A673 (cell line): ENCODE measurements around the gene RGS6.

Source experiments
- CTCF ChIP-seq: fragments of 300-800, 200-600 bp; sonication (generic); conservative IDR thresholded peaks from 2 replicates; pipeline ENCODE4 v1.5.1; 2017; ENCODE audit warnings: low read depth, mild to moderate bottlenecking, antibody characterized with exemption, low read length, moderate library complexity, mixed read lengths
- EZH2 ChIP-seq: fragments of 200-600 bp; sonication (generic); IDR thresholded peaks from 2 replicates; pipeline ENCODE4 v1.6.1; 2017; ENCODE audit warnings: borderline replicate concordance, low read depth, mild to moderate bottlenecking, mixed read lengths, antibody characterized with exemption, low read length; ENCODE audit not compliant: poor library complexity, severe bottlenecking

GRCh38 chr14:72111911-72112310 lies 179.7 kb downstream of the RGS6 start:
- TF ChIP-seq CTCF (no peak), EZH2 (no peak)
